Muscle layer of duodenum (tissue), 2 donors: ENCODE results near the gene MALSU1.

ENCODE experiments used
- H3K27ac ChIP-seq: one replicate; pipeline ENCODE4 v1.7.0; 2013; ENCODE audit warnings: mild to moderate bottlenecking, low read length
- H3K27me3 ChIP-seq: one replicate; pipeline ENCODE4 v1.7.0; 2013; ENCODE audit warnings: low read depth, mild to moderate bottlenecking, control low read depth, low read length
- H3K36me3 ChIP-seq, 2 donors: one replicate each; pipeline ENCODE4 v1.7.0; 2013; ENCODE audit warnings: low read length in 2 of 2, control low read depth in 1 of 2, mild to moderate bottlenecking in 1 of 2; ENCODE audit not compliant: insufficient read depth in 2 of 2, control insufficient read depth in 1 of 2
- H3K4me1 ChIP-seq, 2 donors: one replicate each; pipeline ENCODE4 v1.7.0; 2013; ENCODE audit warnings: low read length in 2 of 2, mild to moderate bottlenecking in 2 of 2, control low read depth in 1 of 2, moderate library complexity in 1 of 2; ENCODE audit not compliant: insufficient read depth in 2 of 2, control insufficient read depth in 1 of 2
- H3K4me3 ChIP-seq, 2 donors: one replicate each; pipeline ENCODE4 v1.7.0; 2013; ENCODE audit warnings: low read length in 2 of 2, low read depth in 1 of 2, mild to moderate bottlenecking in 1 of 2
- H3K9me3 ChIP-seq, 2 donors: one replicate each; pipeline ENCODE4 v1.7.0; 2013; ENCODE audit warnings: low read length in 2 of 2, control low read depth in 1 of 2, mild to moderate bottlenecking in 1 of 2; ENCODE audit not compliant: control insufficient read depth in 1 of 2
- donor health status: healthy.

The MALSU1 gene

GRCh38 chr7:23298885-23299769 is at the start of gene MALSU1:
Gene MALSU1 (plus strand): TSS chr7:23299339. CDS start chr7:23299353, 14 bp downstream.
- H3K27ac ChIP-seq, result peak within 1 kb of the TSS; percentile 78
- H3K4me1 ChIP-seq, result peaks cover 9 to 22% of the 10 kb centered on the region in 2 donors
- H3K9me3 ChIP-seq, result no peaks in the 10 kb centered on the region
- H3K4me3 ChIP-seq, result peak within 1 kb of the TSS; percentile 85 to 95
- no peaks in the 10 kb centered on the region for H3K27me3 ChIP-seq
- no peaks in the 10 kb centered on the region for H3K36me3 ChIP-seq

- Histone ChIP-seq H3K4me1 (no peaks in the 10 kb centered on the region), H3K27me3 (peaks cover 15% of the 10 kb centered on the region), H3K27ac (no peak overlapping the region), H3K4me3 (no peak overlapping the region), H3K9me3 (peaks cover 0 to 8% of the 10 kb centered on the region in 2 donors), H3K36me3 (peaks cover 4 to 5% of the 10 kb centered on the region in 2 donors)
These were observed 49.7 kb upstream of the MALSU1 start for GRCh38 chr7:23249486-23249885.

GRCh38 chr7:23254051-23254681 is 45.0 kb upstream of the MALSU1 start:
- peaks cover 0 to 8% of the 10 kb centered on the region in 2 donors for H3K9me3 ChIP-seq
- no peak overlapping the region for H3K4me3 ChIP-seq
- H3K36me3 ChIP-seq, result peaks cover 4 to 7% of the 10 kb centered on the region in 2 donors
- H3K4me1 ChIP-seq, result no peaks in the 10 kb centered on the region
- H3K27me3 ChIP-seq, result no peaks in the 10 kb centered on the region
- no peak overlapping the region for H3K27ac ChIP-seq

GRCh38 chr7:23256731-23257130 is 42.4 kb upstream of the MALSU1 start:
- H3K4me1 ChIP-seq, result no peaks in the 10 kb centered on the region
- H3K27ac ChIP-seq, result no peak overlapping the region
- no peaks in the 10 kb centered on the region for H3K27me3 ChIP-seq
- peaks cover 7 to 10% of the 10 kb centered on the region in 2 donors for H3K36me3 ChIP-seq
- no peak overlapping the region for H3K4me3 ChIP-seq
- H3K9me3 ChIP-seq, result peaks cover 0 to 3% of the 10 kb centered on the region in 2 donors

GRCh38 chr7:23260371-23260770 is 38.8 kb upstream of the MALSU1 start:
- Histone ChIP-seq H3K27ac (no peak overlapping the region), H3K36me3 (peaks cover 0 to 7% of the 10 kb centered on the region in 2 donors), H3K4me3 (no peak overlapping the region), H3K9me3 (no peaks in the 10 kb centered on the region), H3K27me3 (no peaks in the 10 kb centered on the region), H3K4me1 (no peaks in the 10 kb centered on the region)

- H3K9me3 ChIP-seq, result no peaks in the 10 kb centered on the region
- no peak overlapping the region for H3K4me3 ChIP-seq
- H3K27me3 ChIP-seq, result no peaks in the 10 kb centered on the region
- no peaks in the 10 kb centered on the region for H3K4me1 ChIP-seq
- no peak overlapping the region for H3K27ac ChIP-seq
- peaks cover 0 to 7% of the 10 kb centered on the region in 2 donors for H3K36me3 ChIP-seq
These were observed 37.2 kb upstream of the MALSU1 start for GRCh38 chr7:23261843-23262452.

- Histone ChIP-seq H3K27ac (no peak overlapping the region), H3K9me3 (no peaks in the 10 kb centered on the region), H3K27me3 (no peaks in the 10 kb centered on the region), H3K4me1 (no peaks in the 10 kb centered on the region), H3K4me3 (no peak overlapping the region), H3K36me3 (peaks cover 0 to 7% of the 10 kb centered on the region in 2 donors)
These were observed 34.2 kb upstream of the MALSU1 start for GRCh38 chr7:23264916-23265458.

- Histone ChIP-seq H3K36me3 (no peaks in the 10 kb centered on the region), H3K9me3 (no peaks in the 10 kb centered on the region), H3K4me3 (no peak overlapping the region), H3K4me1 (no peaks in the 10 kb centered on the region), H3K27ac (no peak overlapping the region), H3K27me3 (no peaks in the 10 kb centered on the region)
These were observed 32.2 kb upstream of the MALSU1 start for GRCh38 chr7:23266918-23267317.

- no peaks in the 10 kb centered on the region for H3K4me1 ChIP-seq
These were observed 31.8 kb upstream of the MALSU1 start for GRCh38 chr7:23267357-23267756.

GRCh38 chr7:23268167-23268566 is 31.0 kb upstream of the MALSU1 start:
- H3K36me3 ChIP-seq, result no peaks in the 10 kb centered on the region
- no peaks in the 10 kb centered on the region for H3K4me1 ChIP-seq
- H3K27me3 ChIP-seq, result no peaks in the 10 kb centered on the region
- H3K9me3 ChIP-seq, result no peaks in the 10 kb centered on the region
- no peak overlapping the region for H3K27ac ChIP-seq
- H3K4me3 ChIP-seq, result no peak overlapping the region

More at GRCh38 chr7:23267357-23267756, 31.8 kb upstream of the MALSU1 start:
- H3K36me3 ChIP-seq, result no peaks in the 10 kb centered on the region
- H3K27ac ChIP-seq, result no peak overlapping the region
- no peaks in the 10 kb centered on the region for H3K27me3 ChIP-seq
- no peak overlapping the region for H3K4me3 ChIP-seq
- H3K9me3 ChIP-seq, result no peaks in the 10 kb centered on the region

- no peaks in the 10 kb centered on the region for H3K27me3 ChIP-seq
- H3K4me1 ChIP-seq, result no peaks in the 10 kb centered on the region
- H3K36me3 ChIP-seq, result no peaks in the 10 kb centered on the region
- no peak overlapping the region for H3K4me3 ChIP-seq
- no peaks in the 10 kb centered on the region for H3K9me3 ChIP-seq
- no peak overlapping the region for H3K27ac ChIP-seq
These were observed 30.4 kb upstream of the MALSU1 start for GRCh38 chr7:23268746-23269145.
